ENCODE measurements around the gene HSFX3.
"Not testable (repeated sequence)": the region's sequence is repeated elsewhere in the genome, so short reads cannot be mapped to it uniquely, and the experiment has no call there.

HSFX3 gene, protein sequence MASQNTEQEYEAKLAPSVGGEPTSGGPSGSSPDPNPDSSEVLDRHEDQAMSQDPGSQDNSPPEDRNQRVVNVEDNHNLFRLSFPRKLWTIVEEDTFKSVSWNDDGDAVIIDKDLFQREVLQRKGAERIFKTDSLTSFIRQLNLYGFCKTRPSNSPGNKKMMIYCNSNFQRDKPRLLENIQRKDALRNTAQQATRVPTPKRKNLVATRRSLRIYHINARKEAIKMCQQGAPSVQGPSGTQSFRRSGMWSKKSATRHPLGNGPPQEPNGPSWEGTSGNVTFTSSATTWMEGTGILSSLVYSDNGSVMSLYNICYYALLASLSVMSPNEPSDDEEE

GRCh38 chrX:149549701-149550100 lies at the start of gene HSFX3:
TSS of gene HSFX3 (minus strand) at chrX:149549924. CDS start at chrX:149549852, 72 bp downstream.
- DNase-seq, result not testable (repeated sequence)

DNA sequence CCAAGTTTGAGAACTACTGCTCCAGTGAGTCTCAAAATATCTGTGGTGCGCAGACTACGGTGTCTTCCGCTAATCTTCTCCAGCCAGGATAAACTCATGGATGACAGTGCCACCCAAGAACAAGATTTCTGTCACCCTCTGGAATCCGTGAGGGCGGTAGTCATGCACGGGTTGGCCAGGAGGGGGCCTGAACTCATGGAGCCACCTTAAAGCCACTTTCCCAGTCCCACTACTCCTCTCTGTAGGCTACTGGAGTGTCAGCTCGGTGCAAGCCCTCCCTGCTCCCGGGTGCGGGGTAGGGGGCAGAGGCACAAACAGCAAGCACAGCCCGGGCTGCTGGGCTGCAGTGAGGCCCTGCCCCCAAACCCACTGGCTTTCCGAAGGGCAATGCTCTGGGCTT lies 48.9 kb upstream of the HSFX3 start:
- not testable (repeated sequence) for DNase-seq

DNA sequence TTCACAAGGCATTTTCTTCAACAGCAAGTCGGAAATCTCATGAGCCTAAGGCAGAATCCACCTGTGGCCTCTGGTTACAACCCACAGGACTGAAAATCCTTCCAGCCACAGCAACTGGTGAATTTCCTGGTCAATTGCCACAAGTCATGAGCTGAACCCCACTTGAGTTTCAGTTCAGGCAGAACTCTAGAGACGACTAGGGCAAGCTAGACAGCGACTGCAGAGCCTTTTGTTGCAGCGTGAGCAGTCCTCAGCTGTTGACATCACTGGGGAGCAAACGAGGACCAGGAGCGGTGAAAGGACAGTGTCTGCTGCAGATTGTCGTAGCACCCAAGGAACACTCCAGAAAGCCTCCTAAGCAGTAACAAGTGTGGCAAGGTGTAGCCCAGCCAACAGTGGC lies 46.2 kb upstream of the HSFX3 start:
- not testable (repeated sequence) for DNase-seq

DNA sequence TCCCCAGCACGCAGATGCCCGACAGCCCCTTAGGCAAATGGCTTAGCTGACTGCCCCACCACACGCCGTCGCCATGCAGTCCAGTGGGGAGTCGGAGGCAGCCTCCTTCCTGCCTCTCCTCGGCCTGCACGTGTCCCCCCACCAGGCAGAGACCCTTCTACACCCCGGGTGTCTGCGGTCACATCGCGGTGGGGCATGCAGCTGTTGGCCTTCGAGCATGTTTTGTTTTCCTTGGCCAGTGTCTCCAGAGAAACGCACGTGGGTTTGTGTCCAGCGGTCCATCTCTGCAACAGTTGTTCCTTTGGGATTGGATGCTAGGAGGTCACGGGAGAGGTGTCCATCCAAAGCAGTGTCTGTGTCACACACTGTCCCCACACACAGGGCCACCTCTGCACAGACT lies 45.5 kb upstream of the HSFX3 start, which contains the start of gene HSFX2:
HSFX2 (minus strand) TSS at position 101 of the 400 bp plus-strand sequence. CDS start 614 bp downstream, outside the sequence.
- not testable (repeated sequence) for DNase-seq

- not testable (repeated sequence) for DNase-seq
Measured at GRCh38 chrX:149590993-149591392, 41.3 kb upstream of the HSFX3 start.

DNA sequence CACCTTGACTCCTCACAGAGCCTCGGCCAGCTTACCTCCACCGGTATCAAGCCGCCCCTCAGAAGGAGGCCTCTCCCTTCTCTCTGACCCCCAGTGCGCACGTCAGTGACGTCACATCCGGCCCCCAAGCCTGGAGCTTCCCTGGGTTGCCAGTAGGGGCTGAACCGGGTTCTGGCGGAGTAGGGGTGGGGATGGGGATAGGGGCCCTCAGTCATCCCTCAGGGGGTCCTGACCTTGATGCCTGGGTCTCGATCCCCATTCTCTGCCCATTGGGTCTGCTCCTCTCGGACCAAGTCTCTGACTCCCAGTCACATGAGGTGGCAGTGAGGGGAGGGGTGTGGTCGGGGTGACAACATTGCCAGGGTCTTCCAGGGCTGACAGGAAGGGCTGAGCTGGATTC lies 37.6 kb upstream of the HSFX3 start, which contains the start of gene MAGEA9B:
MAGEA9B (minus strand) TSS at position 101 of the 400 bp plus-strand sequence. CDS start 4,280 bp downstream, outside the sequence.
- not testable (repeated sequence) for DNase-seq

- DNase-seq, result not testable (repeated sequence)
Measured at GRCh38 chrX:149585631-149586030, 35.9 kb upstream of the HSFX3 start.

DNA sequence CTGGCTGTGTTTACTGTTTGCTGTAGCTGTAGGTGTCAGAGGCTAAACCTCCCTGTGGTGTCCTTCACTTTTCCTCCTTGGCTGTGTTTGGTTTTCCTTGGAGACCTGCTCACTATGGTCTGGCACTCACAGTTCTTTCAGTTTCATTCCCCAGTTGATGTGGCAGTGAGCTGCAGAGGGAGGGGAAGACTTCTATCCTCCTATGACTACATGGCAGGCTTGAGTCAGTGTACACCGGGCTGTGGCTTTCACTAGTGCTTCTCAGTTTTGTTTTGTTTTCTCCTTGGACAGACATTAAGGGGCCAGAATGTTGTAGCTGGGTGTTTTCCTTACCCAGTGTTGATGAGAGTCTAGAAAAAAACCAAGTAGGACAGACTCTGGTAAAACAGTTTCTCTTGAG lies 23.7 kb upstream of the HSFX3 start:
- DNase-seq, result not testable (repeated sequence)

DNA sequence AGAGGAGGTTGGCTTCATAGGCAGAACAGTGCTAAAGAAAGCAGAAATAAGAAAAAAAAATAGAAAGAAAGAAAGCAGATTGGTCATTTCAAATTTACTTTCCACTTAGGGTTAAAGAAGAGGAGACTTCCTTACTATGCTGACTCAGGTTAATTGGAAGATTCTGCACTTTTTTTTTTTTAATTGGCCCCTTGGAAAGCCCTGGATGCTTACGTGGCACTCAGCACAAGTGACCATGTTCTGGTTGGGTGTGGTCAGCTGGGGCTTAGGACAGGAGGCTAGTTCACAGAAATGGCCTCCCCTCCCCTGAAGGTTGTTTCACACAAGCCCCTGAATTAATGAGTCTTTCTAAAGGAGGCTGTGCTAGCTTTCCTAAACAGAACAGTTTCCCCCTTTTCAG lies 23.0 kb upstream of the HSFX3 start:
- DNase-seq, result no peak

GRCh38 chrX:149571770-149572169 lies 22.0 kb upstream of the HSFX3 start:
- DNase-seq, result no peak

DNA sequence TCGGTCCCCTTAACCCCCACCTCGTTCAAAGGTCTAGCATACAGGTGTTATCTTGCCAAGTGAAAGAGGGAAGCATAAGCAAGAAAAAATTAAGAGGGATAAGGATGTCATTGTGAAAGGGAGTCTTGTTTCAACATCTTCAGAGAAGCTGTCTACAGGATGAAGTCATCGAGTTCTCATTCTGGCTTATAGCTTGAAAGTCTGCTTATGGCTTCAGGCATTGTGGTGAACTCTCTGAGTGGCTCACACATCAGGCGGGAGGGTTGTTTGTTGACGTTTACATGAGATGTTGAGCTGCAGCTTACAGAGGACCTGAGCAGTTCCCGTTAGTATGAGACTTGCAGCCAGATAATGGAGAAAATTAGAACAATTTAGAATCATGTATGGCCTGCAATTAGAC lies 20.9 kb upstream of the HSFX3 start:
- no peak for DNase-seq

DNA sequence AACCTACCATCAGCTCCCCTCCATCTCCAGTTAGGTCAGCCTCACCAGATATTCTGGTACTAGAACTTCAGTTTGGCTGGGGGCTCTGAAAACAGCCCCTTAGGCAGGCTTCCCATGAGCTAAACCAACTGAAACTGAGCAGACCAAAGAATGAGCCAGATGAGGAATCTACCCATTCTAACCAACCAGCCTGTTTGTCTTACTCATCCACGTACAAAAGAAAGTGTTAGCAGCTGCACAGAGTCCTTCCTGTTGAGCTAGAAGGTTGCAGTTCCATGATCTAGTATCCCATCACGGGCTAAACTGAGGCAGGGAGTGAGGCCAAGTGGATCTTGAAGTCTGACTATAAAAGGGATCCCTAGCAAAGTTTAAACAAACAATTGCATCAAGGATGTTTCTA lies 20.0 kb upstream of the HSFX3 start:
- no peak for DNase-seq

- DNase-seq, result no peak
Measured at GRCh38 chrX:149568701-149569296, 19.1 kb upstream of the HSFX3 start.

DNA sequence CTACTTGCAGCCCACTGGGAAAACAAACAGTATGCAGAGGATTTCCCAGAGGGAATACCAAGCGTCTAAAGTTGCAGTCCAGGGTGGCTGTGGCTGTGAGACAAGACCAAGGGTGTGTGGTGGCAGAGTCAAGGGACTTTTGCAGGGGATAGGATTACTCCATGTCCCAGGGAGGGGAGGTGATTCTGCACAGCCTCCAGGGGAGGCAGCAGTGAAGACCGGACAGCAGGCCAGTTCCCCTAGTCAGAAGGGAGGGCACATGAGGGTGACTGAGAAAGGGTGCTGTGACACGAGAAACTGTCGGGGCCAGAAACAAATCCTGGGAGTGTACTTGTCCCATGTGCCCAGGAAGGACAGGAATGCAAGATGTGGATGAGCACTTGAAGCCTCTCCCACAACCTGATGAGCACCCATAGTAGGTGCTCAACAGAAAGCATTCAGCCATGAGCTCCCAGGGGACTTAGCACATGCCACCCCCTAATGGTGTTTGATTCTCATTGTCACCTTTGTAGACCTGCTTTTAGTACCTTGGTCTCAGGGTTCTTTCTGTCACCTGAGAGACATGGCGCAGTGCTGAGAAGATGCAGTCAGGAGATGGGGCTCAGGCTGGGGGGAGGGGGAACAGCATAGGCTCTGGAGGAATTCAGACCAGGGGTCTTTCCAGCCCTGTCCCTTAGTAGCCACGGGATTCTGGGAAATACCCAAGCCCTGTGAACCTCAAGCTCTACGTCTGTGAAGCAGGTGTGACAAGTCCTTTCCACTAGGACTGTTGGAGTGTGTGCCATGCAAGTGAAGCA lies 18.1 kb upstream of the HSFX3 start:
- no peak for DNase-seq

GRCh38 chrX:149563359-149563758 lies 13.6 kb upstream of the HSFX3 start:
- no peak for DNase-seq

- not testable (repeated sequence) for DNase-seq
Measured at GRCh38 chrX:149555251-149555650, 5.5 kb upstream of the HSFX3 start.

- DNase-seq, result not testable (repeated sequence)
Measured at GRCh38 chrX:149551939-149552248, 2.2 kb upstream of the HSFX3 start.

- not testable (repeated sequence) for DNase-seq
Measured at GRCh38 chrX:149551245-149551938, 1.7 kb upstream of the HSFX3 start.

- not testable (repeated sequence) for DNase-seq
Measured at GRCh38 chrX:149550454-149550853, 730 bp upstream of the HSFX3 start.

DNA sequence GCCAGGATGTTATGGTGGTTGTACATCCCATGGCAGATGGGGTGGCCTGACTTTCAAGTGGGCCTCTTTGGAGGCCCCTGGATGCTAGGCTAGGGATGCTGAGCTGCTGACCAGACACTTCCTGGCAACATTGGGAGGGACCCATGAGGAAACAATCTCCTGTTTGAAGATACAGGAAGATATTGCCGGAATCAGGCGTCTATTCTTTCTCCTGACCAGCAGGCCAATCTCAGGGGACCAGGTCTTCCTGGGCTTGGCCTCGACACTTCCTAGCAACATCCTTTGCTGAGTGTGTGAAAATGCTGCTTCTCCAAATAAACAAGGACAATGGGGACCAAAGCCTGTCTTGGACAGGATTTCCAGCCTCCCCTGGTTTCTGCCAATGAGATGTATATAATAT lies 1.9 kb downstream of the HSFX3 start:
- DNase-seq, result not testable (repeated sequence)

DNA sequence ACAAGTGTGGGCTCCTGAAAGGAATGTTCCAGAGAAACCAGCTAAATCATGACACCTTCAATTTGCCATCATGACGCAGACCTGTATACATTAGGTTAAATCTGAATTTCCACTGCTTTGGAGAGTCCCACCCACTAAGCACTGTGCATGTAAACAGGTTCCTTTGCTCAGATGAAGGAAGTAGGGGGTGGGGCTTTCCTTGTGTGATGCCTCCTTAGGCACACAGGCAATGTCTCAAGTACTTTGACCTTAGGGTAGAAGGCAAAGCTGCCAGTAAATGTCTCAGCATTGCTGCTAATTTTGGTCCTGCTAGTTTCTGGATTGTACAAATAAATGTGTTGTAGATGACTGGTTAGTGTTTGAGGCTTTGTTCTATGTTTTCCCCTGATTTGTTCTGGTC lies 2.8 kb downstream of the HSFX3 start:
- DNase-seq, result not testable (repeated sequence)
